Measurements from ENCODE around the gene BBS2. TPM values are rescaled to one million over a fixed set of nuclear protein-coding genes. Genes with fewer than 3 reads are reported as not detected.

The BBS2 gene
- total and polyA plus RNA-seq, 2 of the 13 experiments (the other 11 are each of a cell fraction or from before 2014, with no cell fraction given): 59.7 to 68.3 TPM

DNA sequence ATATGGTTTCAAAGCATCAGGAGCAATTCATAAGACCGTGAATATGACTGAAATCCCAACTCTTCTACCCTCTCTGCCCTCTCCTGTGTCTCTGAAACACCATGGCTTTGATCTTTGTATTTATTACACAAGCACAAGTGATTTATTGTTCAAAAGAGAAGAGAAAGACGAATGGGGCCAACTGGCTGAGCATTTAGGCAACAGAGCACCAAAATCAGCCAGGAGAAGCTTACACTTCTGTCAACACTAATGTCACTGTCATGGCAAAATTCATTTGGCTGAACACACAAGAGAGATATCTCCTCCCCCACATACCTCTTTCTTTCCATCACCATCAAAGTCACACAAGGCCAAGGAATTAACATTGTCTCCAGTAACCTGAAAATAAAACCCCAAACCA, 9.3 kb downstream of the BBS2 start:
- Histone ChIP-seq H4K20me1 (ENCODE audit: insufficient read depth, low read length) (no peaks in the 10 kb centered on the region), H3K27me3 (ENCODE audit: control insufficient read depth in 1 of 2, insufficient read depth in 2 of 2, low read length in 2 of 2) (no peaks in the 10 kb centered on the region), H3K36me3 (replicated peaks in 1 of 2; ENCODE audit: control insufficient read depth in 1 of 2, insufficient read depth in 2 of 2, low read length in 2 of 2) (peaks cover 7 to 41% of the 10 kb centered on the region in 2 experiments), H3K9me3 (ENCODE audit: low read length) (no peaks in the 10 kb centered on the region), H3K79me2 (ENCODE audit: insufficient read depth, low read length) (no peaks in the 10 kb centered on the region), H3K4me2 (ENCODE audit: low read depth, low read length) (no peak overlapping the region), H2AFZ (ENCODE audit: low read length) (no peak overlapping the region), H3K4me1 (ENCODE audit: insufficient read depth, low read length) (no peaks in the 10 kb centered on the region), H3K27ac (ENCODE audit: extremely low read length, insufficient read depth, low read length) (no peak overlapping the region), H3K9ac (ENCODE audit: insufficient read depth, low read depth, low read length) (no peak overlapping the region), H3K4me3 (replicated peaks in 1 of 3; ENCODE audit: insufficient read depth in 1 of 3, low read depth in 2 of 3, low read length in 3 of 3) (no peak overlapping the region)
- in situ Hi-C loops (cut with HindIII; ENCODE audit: extremely low pct_ligation_motif_present, low pct_unique_long_range_greater_than_20kb) (loop anchor here (10.0 kb wide), 1 partner anchor 194 kb away; no protein-coding TSS in a partner anchor), intact Hi-C loops (cut with micrococcal nuclease; ENCODE audit: unreplicated experiment) (no loop called here)
- ChIA-PET POLR2A (no interaction called here), CTCF (ENCODE audit: low intra/inter-chr PET ratio, low total read pairs) (no interaction called here)
- no peak for DNase-seq (ENCODE audit: low spot score)
- no TSS peak for BruUV-seq (replicated peaks)
- FAIRE-seq: no peak
- 78% methylated on average over 2 of the region's 2 CpGs for WGBS (ENCODE audit: low lambda C conversion rate)
- no peak for ATAC-seq
- TF ChIP-seq, protein P1, sequence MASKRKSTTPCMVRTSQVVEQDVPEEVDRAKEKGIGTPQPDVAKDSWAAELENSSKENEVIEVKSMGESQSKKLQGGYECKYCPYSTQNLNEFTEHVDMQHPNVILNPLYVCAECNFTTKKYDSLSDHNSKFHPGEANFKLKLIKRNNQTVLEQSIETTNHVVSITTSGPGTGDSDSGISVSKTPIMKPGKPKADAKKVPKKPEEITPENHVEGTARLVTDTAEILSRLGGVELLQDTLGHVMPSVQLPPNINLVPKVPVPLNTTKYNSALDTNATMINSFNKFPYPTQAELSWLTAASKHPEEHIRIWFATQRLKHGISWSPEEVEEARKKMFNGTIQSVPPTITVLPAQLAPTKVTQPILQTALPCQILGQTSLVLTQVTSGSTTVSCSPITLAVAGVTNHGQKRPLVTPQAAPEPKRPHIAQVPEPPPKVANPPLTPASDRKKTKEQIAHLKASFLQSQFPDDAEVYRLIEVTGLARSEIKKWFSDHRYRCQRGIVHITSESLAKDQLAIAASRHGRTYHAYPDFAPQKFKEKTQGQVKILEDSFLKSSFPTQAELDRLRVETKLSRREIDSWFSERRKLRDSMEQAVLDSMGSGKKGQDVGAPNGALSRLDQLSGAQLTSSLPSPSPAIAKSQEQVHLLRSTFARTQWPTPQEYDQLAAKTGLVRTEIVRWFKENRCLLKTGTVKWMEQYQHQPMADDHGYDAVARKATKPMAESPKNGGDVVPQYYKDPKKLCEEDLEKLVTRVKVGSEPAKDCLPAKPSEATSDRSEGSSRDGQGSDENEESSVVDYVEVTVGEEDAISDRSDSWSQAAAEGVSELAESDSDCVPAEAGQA (IDR thresholded peaks at IDR 0.05; ENCODE audit: low read depth): no peak
- TF ChIP-seq, protein P1 (CRISPR knock-in tag; IDR thresholded peaks at IDR 0.05; ENCODE audit: borderline replicate concordance): no peak
- TF ChIP-seq, protein P2, sequence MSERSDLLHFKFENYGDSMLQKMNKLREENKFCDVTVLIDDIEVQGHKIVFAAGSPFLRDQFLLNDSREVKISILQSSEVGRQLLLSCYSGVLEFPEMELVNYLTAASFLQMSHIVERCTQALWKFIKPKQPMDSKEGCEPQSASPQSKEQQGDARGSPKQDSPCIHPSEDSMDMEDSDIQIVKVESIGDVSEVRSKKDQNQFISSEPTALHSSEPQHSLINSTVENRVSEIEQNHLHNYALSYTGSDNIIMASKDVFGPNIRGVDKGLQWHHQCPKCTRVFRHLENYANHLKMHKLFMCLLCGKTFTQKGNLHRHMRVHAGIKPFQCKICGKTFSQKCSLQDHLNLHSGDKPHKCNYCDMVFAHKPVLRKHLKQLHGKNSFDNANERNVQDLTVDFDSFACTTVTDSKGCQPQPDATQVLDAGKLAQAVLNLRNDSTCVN (CRISPR knock-in tag; IDR thresholded peaks at IDR 0.05; ENCODE audit: borderline replicate concordance): no peak
- TF ChIP-seq ZNF615 (CRISPR knock-in tag; IDR thresholded peaks at IDR 0.05; ENCODE audit: borderline replicate concordance): no peak
- TF ChIP-seq ZNF260 (CRISPR knock-in tag; IDR thresholded peaks at IDR 0.05; ENCODE audit: borderline replicate concordance, low read depth): no peak
- no peak for TF ChIP-seq SP5 (CRISPR knock-in tag; IDR thresholded peaks at IDR 0.05; ENCODE audit: borderline replicate concordance, low read depth)
- TF ChIP-seq KLF16 (CRISPR knock-in tag; IDR thresholded peaks at IDR 0.05): no peak
- TF ChIP-seq, protein P3, sequence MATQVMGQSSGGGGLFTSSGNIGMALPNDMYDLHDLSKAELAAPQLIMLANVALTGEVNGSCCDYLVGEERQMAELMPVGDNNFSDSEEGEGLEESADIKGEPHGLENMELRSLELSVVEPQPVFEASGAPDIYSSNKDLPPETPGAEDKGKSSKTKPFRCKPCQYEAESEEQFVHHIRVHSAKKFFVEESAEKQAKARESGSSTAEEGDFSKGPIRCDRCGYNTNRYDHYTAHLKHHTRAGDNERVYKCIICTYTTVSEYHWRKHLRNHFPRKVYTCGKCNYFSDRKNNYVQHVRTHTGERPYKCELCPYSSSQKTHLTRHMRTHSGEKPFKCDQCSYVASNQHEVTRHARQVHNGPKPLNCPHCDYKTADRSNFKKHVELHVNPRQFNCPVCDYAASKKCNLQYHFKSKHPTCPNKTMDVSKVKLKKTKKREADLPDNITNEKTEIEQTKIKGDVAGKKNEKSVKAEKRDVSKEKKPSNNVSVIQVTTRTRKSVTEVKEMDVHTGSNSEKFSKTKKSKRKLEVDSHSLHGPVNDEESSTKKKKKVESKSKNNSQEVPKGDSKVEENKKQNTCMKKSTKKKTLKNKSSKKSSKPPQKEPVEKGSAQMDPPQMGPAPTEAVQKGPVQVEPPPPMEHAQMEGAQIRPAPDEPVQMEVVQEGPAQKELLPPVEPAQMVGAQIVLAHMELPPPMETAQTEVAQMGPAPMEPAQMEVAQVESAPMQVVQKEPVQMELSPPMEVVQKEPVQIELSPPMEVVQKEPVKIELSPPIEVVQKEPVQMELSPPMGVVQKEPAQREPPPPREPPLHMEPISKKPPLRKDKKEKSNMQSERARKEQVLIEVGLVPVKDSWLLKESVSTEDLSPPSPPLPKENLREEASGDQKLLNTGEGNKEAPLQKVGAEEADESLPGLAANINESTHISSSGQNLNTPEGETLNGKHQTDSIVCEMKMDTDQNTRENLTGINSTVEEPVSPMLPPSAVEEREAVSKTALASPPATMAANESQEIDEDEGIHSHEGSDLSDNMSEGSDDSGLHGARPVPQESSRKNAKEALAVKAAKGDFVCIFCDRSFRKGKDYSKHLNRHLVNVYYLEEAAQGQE (IDR thresholded peaks at IDR 0.05; ENCODE audit: borderline replicate concordance in 1 of 2, low read depth in 1 of 2, low read length in 2 of 2): no peak
- TF ChIP-seq, protein P4, sequence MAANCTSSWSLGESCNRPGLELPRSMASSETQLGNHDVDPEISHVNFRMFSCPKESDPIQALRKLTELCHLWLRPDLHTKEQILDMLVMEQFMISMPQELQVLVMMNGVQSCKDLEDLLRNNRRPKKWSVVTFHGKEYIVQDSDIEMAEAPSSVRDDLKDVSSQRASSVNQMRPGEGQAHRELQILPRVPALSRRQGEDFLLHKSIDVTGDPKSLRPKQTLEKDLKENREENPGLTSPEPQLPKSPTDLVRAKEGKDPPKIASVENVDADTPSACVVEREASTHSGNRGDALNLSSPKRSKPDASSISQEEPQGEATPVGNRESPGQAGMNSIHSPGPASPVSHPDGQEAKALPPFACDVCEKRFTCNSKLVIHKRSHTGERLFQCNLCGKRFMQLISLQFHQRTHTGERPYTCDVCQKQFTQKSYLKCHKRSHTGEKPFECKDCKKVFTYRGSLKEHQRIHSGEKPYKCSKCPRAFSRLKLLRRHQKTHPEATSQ (CRISPR knock-in tag; IDR thresholded peaks at IDR 0.05; ENCODE audit: borderline replicate concordance): no peak
- no peak for TF ChIP-seq ZNF207 (IDR thresholded peaks at IDR 0.05; ENCODE audit: borderline replicate concordance)

All from HepG2 (cell line).